Esophagus muscularis mucosa (tissue), 4 donors: ENCODE data around the gene DZIP1. TPM values are rescaled to one million over a fixed set of nuclear protein-coding genes. Genes with fewer than 3 reads are reported as not detected.

Source experiments
- DNase-seq: peaks from one replicate; pipeline ENCODE4 v3.0.0-alpha.2; 2017; ENCODE audit errors: extremely low spot score
- H3K27ac ChIP-seq, 4 donors: fragments of 200-600 bp; sonication (generic); replicated peaks in 1 of 4; 1 replicate in 3 of 4; 2 replicates in 1 of 4; pipeline ENCODE4 v1.5.1; 2016 to 2019; ENCODE audit warnings: mild to moderate bottlenecking in 1 of 4
- H3K27me3 ChIP-seq, 4 donors: fragments of 200-600 bp; sonication (generic); one replicate each; pipeline versions ENCODE4 v1.5.1 to v1.6.0; 2016 to 2019
- H3K36me3 ChIP-seq, 4 donors: fragments of 200-600 bp; sonication (generic); one replicate each; pipeline ENCODE4 v1.5.1; 2016 to 2019
- H3K4me1 ChIP-seq, 4 donors: fragments of 200-600 bp; sonication (generic); one replicate each; pipeline ENCODE4 v1.5.1; 2016 to 2019
- H3K4me3 ChIP-seq, 4 donors: fragments of 200-600 bp; sonication (generic); 1 replicate in 2 of 4; 2 replicates in 2 of 4; pipeline ENCODE4 v1.5.1; 2016 to 2019; ENCODE audit warnings: mild to moderate bottlenecking in 4 of 4, moderate library complexity in 1 of 4
- H3K9me3 ChIP-seq, 4 donors: fragments of 200-600 bp; sonication (generic); 1 replicate in 3 of 4; 2 replicates in 1 of 4; pipeline ENCODE4 v1.5.1; 2016 to 2019
- CTCF ChIP-seq, 3 experiments: fragments of 200-600 bp in 2 of 3; fragments of 450-650 bp in 1 of 3; sonication (generic) in 2 of 3; IDR thresholded peaks; one replicate each; pipeline ENCODE4 v1.5.1; 2017 to 2019; ENCODE audit warnings: antibody characterized with exemption in 3 of 3, mild to moderate bottlenecking in 2 of 3, moderate library complexity in 1 of 3
- EP300 ChIP-seq: sonication (generic); formaldehyde crosslinking; IDR thresholded peaks from one replicate; pipeline ENCODE4 v1.6.1; 2017; ENCODE audit warnings: antibody characterized with exemption
- POLR2A ChIP-seq: fragments of 450-650 bp; IDR thresholded peaks from one replicate; pipeline ENCODE4 v1.6.1; 2017; ENCODE audit warnings: antibody characterized with exemption, moderate library complexity, mild to moderate bottlenecking, low read depth
- POLR2AphosphoS5 ChIP-seq, 2 donors: sonication (generic); formaldehyde crosslinking; IDR thresholded peaks; one replicate each; pipeline ENCODE4 v1.6.1; 2017; ENCODE audit warnings: antibody characterized with exemption in 2 of 2
- WGBS: methylation state at CpG from one replicate; pipeline ENCODE4 v1.1.5; 2018; 5-methylcytosine and 5-hydroxymethylcytosine counted together
- intact Hi-C: fragments of 100-400 bp; cut with DNase I; formaldehyde crosslinking; loops from one replicate; pipeline ENCODE4 v1.15.1; 2023
- total RNA-seq, 4 donors: library from RNA; depleted of rRNA; stranded (reverse); fragments of >200 nt; gene quantifications; one replicate each; pipeline versions ENCODE4 v1.1.0 to v1.2.1, GENCODE V29; 2016

The DZIP1 gene
- total RNA-seq, 4 donors from 2014 or later = 14.5 to 31.3 (median 22.2) TPM

GRCh38 chr13:95620030-95620824 is 24.3 kb downstream of the DZIP1 start:
- TF ChIP-seq POLR2AphosphoS5 (IDR thresholded peaks at IDR 0.05) = no peak
- no peak for TF ChIP-seq POLR2A
- no peak for TF ChIP-seq CTCF (IDR thresholded peaks at IDR 0.05)
- no peak for TF ChIP-seq EP300
- H3K4me1 ChIP-seq = peaks cover 0 to 5% (median 0%) of the 10 kb centered on the region in 4 donors
- WGBS = 71% methylated on average over 2 of the region's 2 CpGs
- intact Hi-C loops = no loop called here
- H3K27me3 ChIP-seq = no peaks in the 10 kb centered on the region
- no peaks in the 10 kb centered on the region for H3K9me3 ChIP-seq
- DNase-seq = peak; percentile 14
- peaks cover 5 to 70% (median 27%) of the 10 kb centered on the region in 4 donors for H3K36me3 ChIP-seq
- H3K4me3 ChIP-seq = no peak overlapping the region
- no peak overlapping the region for H3K27ac ChIP-seq

GRCh38 chr13:95615539-95615938 is 29.0 kb downstream of the DZIP1 start:
- 92% methylated on average over 3 of the region's 3 CpGs for WGBS
- peaks cover 0 to 65% (median 18%) of the 10 kb centered on the region in 4 donors for H3K36me3 ChIP-seq
- TF ChIP-seq POLR2AphosphoS5 (IDR thresholded peaks at IDR 0.05) (no peak), POLR2A (no peak), CTCF (IDR thresholded peaks at IDR 0.05) (no peak), EP300 (no peak)
- H3K9me3 ChIP-seq = no peaks in the 10 kb centered on the region
- intact Hi-C loops = no loop called here
- H3K4me3 ChIP-seq = no peak overlapping the region
- H3K4me1 ChIP-seq = no peaks in the 10 kb centered on the region
- H3K27ac ChIP-seq = no peak overlapping the region
- DNase-seq = no peak
- no peaks in the 10 kb centered on the region for H3K27me3 ChIP-seq

GRCh38 chr13:95614641-95615245 is 29.8 kb downstream of the DZIP1 start:
- TF ChIP-seq EP300 (no peak), CTCF (IDR thresholded peaks at IDR 0.05) (no peak), POLR2A (no peak), POLR2AphosphoS5 (IDR thresholded peaks at IDR 0.05) (no peak)
- DNase-seq = no peak
- peaks cover 0 to 61% (median 17%) of the 10 kb centered on the region in 4 donors for H3K36me3 ChIP-seq
- H3K27me3 ChIP-seq = no peaks in the 10 kb centered on the region
- intact Hi-C loops = no loop called here
- 92% methylated on average over 7 of the region's 7 CpGs for WGBS
- H3K4me1 ChIP-seq = peaks cover 0 to under 1% (median under 1%) of the 10 kb centered on the region in 4 donors
- no peak overlapping the region for H3K27ac ChIP-seq
- H3K4me3 ChIP-seq = no peak overlapping the region
- H3K9me3 ChIP-seq = no peaks in the 10 kb centered on the region

GRCh38 chr13:95608640-95609323 is 35.7 kb downstream of the DZIP1 start:
- no peaks in the 10 kb centered on the region for H3K27me3 ChIP-seq
- peaks cover 0 to 16% (median 13%) of the 10 kb centered on the region in 4 donors for H3K4me1 ChIP-seq
- no peak overlapping the region for H3K27ac ChIP-seq
- intact Hi-C loops = no loop called here
- no peaks in the 10 kb centered on the region for H3K9me3 ChIP-seq
- peaks cover 0 to 32% (median 2%) of the 10 kb centered on the region in 4 donors for H3K36me3 ChIP-seq
- no peak overlapping the region for H3K4me3 ChIP-seq
- WGBS = 54% methylated on average over 6 of the region's 6 CpGs
- TF ChIP-seq POLR2AphosphoS5 (IDR thresholded peaks at IDR 0.05) = no peak
- no peak for TF ChIP-seq POLR2A
- TF ChIP-seq EP300 = no peak
- no peak for TF ChIP-seq CTCF (IDR thresholded peaks at IDR 0.05)
- no peak for DNase-seq
